Measurements from ENCODE around the gene SLC24A4. TPM values are rescaled to one million over a fixed set of nuclear protein-coding genes. Genes with fewer than 3 reads are reported as not detected.

Gene SLC24A4
- total RNA-seq, 1 experiment from 2014 or later = not detected

DNA sequence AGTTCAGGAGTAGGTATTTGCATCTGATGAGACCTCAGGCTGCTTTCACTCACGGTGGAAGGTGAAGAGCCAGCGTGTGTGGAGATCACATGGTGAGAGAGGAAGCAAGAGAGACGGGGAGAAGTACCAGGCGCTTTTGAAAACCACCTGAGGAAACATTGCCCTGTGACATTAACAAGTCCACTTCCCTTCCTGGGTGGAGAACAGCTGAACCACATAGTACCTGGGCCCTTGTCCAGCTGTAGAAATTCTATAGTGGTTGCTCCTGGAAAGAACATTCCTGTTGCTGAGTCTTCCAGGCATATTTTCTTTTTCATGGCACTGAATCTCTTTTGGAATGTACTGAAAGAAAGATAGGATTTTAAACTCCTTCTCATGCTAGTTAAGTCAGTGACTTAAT is 103.3 kb downstream of the SLC24A4 start:
- H3K27ac ChIP-seq (ENCODE audit: low read depth, low read length) = no peak overlapping the region
- ChIA-PET RAD21 (ENCODE audit: low non-redundant PET in 1 of 2, low total read pairs in 2 of 2, uncharacterized antibody in 2 of 2, unreplicated experiment in 2 of 2) (no interaction called here), CTCF (no interaction called here), POLR2A (no interaction called here)
- TF ChIP-seq, protein P1, sequence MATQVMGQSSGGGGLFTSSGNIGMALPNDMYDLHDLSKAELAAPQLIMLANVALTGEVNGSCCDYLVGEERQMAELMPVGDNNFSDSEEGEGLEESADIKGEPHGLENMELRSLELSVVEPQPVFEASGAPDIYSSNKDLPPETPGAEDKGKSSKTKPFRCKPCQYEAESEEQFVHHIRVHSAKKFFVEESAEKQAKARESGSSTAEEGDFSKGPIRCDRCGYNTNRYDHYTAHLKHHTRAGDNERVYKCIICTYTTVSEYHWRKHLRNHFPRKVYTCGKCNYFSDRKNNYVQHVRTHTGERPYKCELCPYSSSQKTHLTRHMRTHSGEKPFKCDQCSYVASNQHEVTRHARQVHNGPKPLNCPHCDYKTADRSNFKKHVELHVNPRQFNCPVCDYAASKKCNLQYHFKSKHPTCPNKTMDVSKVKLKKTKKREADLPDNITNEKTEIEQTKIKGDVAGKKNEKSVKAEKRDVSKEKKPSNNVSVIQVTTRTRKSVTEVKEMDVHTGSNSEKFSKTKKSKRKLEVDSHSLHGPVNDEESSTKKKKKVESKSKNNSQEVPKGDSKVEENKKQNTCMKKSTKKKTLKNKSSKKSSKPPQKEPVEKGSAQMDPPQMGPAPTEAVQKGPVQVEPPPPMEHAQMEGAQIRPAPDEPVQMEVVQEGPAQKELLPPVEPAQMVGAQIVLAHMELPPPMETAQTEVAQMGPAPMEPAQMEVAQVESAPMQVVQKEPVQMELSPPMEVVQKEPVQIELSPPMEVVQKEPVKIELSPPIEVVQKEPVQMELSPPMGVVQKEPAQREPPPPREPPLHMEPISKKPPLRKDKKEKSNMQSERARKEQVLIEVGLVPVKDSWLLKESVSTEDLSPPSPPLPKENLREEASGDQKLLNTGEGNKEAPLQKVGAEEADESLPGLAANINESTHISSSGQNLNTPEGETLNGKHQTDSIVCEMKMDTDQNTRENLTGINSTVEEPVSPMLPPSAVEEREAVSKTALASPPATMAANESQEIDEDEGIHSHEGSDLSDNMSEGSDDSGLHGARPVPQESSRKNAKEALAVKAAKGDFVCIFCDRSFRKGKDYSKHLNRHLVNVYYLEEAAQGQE (IDR thresholded peaks at IDR 0.05; ENCODE audit: low read depth) = no peak
- no peaks in the 10 kb centered on the region for H3K9me2 ChIP-seq (ENCODE audit: insufficient read depth)
- ATAC-seq = no peak
- H4K20me1 ChIP-seq (ENCODE audit: insufficient read depth) = no peaks in the 10 kb centered on the region
- H3K4me3 ChIP-seq (replicated peaks in 1 of 2; ENCODE audit: low read depth in 1 of 2, low read length in 2 of 2) = no peak overlapping the region
- no peak overlapping the region for H3K4me2 ChIP-seq (ENCODE audit: low read length)
- intact Hi-C loops (cut with micrococcal nuclease) = no loop called here
- H3K4me1 ChIP-seq (ENCODE audit: control insufficient read depth in 1 of 2, insufficient read depth in 2 of 2, low read length in 2 of 2) = peaks cover 3 to 28% of the 10 kb centered on the region in 2 experiments
- no peaks in the 10 kb centered on the region for H3K27me3 ChIP-seq (ENCODE audit: insufficient read depth, low read length)
- no TSS peak for BruUV-seq (replicated peaks)
- no peaks in the 10 kb centered on the region for H3K9me3 ChIP-seq (ENCODE audit: control insufficient read depth in 1 of 2, insufficient read depth in 1 of 2, low read depth in 1 of 2, low read length in 2 of 2)
- H2AFZ ChIP-seq (ENCODE audit: low read depth, low read length, poor library complexity, severe bottlenecking) = no peak overlapping the region
- H3K79me2 ChIP-seq (ENCODE audit: insufficient read depth, low read length) = no peaks in the 10 kb centered on the region
- H3K9ac ChIP-seq (ENCODE audit: low read length) = no peak overlapping the region
- no peak for DNase-seq (ENCODE audit: low read depth, low spot score)
- H3K36me3 ChIP-seq (ENCODE audit: control insufficient read depth in 1 of 2, insufficient read depth in 2 of 2, low read length in 2 of 2) = no peaks in the 10 kb centered on the region

DNA sequence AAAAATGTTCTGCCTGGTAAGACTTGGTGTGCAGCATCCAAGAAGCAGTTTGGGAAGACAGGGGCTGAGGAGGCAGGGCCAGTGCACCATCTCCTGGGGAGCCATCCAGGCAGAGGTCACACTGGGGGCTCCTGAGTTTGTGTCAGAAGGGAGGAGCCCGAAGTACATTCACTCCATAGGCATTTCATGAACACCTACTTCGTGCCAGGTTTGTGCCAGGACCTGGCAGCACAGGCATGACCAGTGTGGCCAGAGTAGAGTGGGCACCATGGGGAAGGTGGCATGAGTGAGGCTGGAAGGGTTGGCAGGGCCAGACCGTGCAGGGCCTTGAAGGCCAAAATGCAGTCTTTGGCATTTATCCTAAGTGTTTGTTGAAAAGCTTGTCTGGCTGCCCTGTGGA is 104.1 kb downstream of the SLC24A4 start:
- Histone ChIP-seq H3K4me2 (ENCODE audit: low read length) (no peak overlapping the region), H3K27me3 (ENCODE audit: insufficient read depth, low read length) (no peaks in the 10 kb centered on the region), H3K4me1 (ENCODE audit: control insufficient read depth in 1 of 2, insufficient read depth in 2 of 2, low read length in 2 of 2) (peaks cover 3 to 31% of the 10 kb centered on the region in 2 experiments), H3K79me2 (ENCODE audit: insufficient read depth, low read length) (no peaks in the 10 kb centered on the region), H4K20me1 (ENCODE audit: insufficient read depth) (no peaks in the 10 kb centered on the region), H3K27ac (ENCODE audit: low read depth, low read length) (no peak overlapping the region), H3K9ac (ENCODE audit: low read length) (no peak overlapping the region), H3K4me3 (replicated peaks in 1 of 2; ENCODE audit: low read depth in 1 of 2, low read length in 2 of 2) (no peak overlapping the region), H3K36me3 (ENCODE audit: control insufficient read depth in 1 of 2, insufficient read depth in 2 of 2, low read length in 2 of 2) (no peaks in the 10 kb centered on the region), H2AFZ (ENCODE audit: low read depth, low read length, poor library complexity, severe bottlenecking) (no peak overlapping the region), H3K9me2 (ENCODE audit: insufficient read depth) (no peaks in the 10 kb centered on the region), H3K9me3 (ENCODE audit: control insufficient read depth in 1 of 2, insufficient read depth in 1 of 2, low read depth in 1 of 2, low read length in 2 of 2) (no peaks in the 10 kb centered on the region)
- ATAC-seq (no peak), DNase-seq (ENCODE audit: low read depth, low spot score) (no peak)
- RAD21 ChIA-PET (ENCODE audit: low non-redundant PET in 1 of 2, low total read pairs in 2 of 2, uncharacterized antibody in 2 of 2, unreplicated experiment in 2 of 2) = no interaction called here
- no TSS peak for BruUV-seq (replicated peaks)
- CTCF ChIA-PET = no interaction called here
- intact Hi-C loops (cut with micrococcal nuclease) = no loop called here
- TF ChIP-seq, protein P2, sequence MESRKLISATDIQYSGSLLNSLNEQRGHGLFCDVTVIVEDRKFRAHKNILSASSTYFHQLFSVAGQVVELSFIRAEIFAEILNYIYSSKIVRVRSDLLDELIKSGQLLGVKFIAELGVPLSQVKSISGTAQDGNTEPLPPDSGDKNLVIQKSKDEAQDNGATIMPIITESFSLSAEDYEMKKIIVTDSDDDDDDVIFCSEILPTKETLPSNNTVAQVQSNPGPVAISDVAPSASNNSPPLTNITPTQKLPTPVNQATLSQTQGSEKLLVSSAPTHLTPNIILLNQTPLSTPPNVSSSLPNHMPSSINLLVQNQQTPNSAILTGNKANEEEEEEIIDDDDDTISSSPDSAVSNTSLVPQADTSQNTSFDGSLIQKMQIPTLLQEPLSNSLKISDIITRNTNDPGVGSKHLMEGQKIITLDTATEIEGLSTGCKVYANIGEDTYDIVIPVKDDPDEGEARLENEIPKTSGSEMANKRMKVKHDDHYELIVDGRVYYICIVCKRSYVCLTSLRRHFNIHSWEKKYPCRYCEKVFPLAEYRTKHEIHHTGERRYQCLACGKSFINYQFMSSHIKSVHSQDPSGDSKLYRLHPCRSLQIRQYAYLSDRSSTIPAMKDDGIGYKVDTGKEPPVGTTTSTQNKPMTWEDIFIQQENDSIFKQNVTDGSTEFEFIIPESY (IDR thresholded peaks at IDR 0.05; ENCODE audit: extremely low read depth, insufficient replicate concordance, low read length) = no peak
- no peak for TF ChIP-seq POLR2AphosphoS5 (IDR thresholded peaks at IDR 0.05; ENCODE audit: low read depth, low read length)
- TF ChIP-seq SP1 (IDR thresholded peaks at IDR 0.05; ENCODE audit: low read depth) = no peak
- no peak for TF ChIP-seq JUND (IDR thresholded peaks at IDR 0.05)
- no peak for TF ChIP-seq CBX3 (IDR thresholded peaks at IDR 0.05; ENCODE audit: low read depth)
- no peak for TF ChIP-seq YY1 (IDR thresholded peaks at IDR 0.05; ENCODE audit: extremely low read depth, insufficient replicate concordance, low read depth, low read length)
- TF ChIP-seq EZH2 (IDR thresholded peaks at IDR 0.05) = no peak
- no peak for TF ChIP-seq FOSL1 (IDR thresholded peaks at IDR 0.05; ENCODE audit: low read depth)
- no peak for TF ChIP-seq ZFX (IDR thresholded peaks at IDR 0.05)
- TF ChIP-seq ELF1 (IDR thresholded peaks at IDR 0.05; ENCODE audit: borderline replicate concordance, low read depth) = no peak
- TF ChIP-seq SRF (IDR thresholded peaks at IDR 0.05; ENCODE audit: low read depth) = no peak
- POLR2A ChIA-PET = no interaction called here
